PFSK-1 (cell line): ENCODE results near the gene TBC1D17.

Source experiments
- FOXP2 ChIP-seq: optimal IDR thresholded peaks from 2 replicates; pipeline ENCODE3; 2011; ENCODE audit warnings: borderline replicate concordance, control low read depth, inconsistent platforms; ENCODE audit not compliant: insufficient read depth; ENCODE audit errors: extremely low read length, extremely low read depth
- POLR2AphosphoS5 ChIP-seq: IDR thresholded peaks from 2 replicates; pipeline ENCODE4 v1.6.1; 2012; ENCODE audit warnings: low read depth, mild to moderate bottlenecking, control low read depth, low read length, moderate library complexity
- SIN3A ChIP-seq: IDR thresholded peaks from 2 replicates; pipeline ENCODE4 v1.6.1; 2012; ENCODE audit warnings: mild to moderate bottlenecking, low read length, moderate library complexity, borderline replicate concordance; ENCODE audit not compliant: insufficient read depth
- TAF1 ChIP-seq: IDR thresholded peaks from 2 replicates; pipeline ENCODE4 v1.6.1; 2012; ENCODE audit warnings: low read length, control low read depth, borderline replicate concordance; ENCODE audit not compliant: insufficient read depth
- TF ChIP-seq, protein P1 (sequence below), 2 experiments: IDR thresholded peaks; 2 replicates each; pipeline versions ENCODE4 v1.6.1 to v1.8.0; 2011 to 2012; ENCODE audit warnings: low read depth in 2 of 2, low read length in 2 of 2, control low read depth in 1 of 2, inconsistent platforms in 1 of 2, mild to moderate bottlenecking in 1 of 2, moderate library complexity in 1 of 2; ENCODE audit not compliant: insufficient read depth in 1 of 2

DNA sequence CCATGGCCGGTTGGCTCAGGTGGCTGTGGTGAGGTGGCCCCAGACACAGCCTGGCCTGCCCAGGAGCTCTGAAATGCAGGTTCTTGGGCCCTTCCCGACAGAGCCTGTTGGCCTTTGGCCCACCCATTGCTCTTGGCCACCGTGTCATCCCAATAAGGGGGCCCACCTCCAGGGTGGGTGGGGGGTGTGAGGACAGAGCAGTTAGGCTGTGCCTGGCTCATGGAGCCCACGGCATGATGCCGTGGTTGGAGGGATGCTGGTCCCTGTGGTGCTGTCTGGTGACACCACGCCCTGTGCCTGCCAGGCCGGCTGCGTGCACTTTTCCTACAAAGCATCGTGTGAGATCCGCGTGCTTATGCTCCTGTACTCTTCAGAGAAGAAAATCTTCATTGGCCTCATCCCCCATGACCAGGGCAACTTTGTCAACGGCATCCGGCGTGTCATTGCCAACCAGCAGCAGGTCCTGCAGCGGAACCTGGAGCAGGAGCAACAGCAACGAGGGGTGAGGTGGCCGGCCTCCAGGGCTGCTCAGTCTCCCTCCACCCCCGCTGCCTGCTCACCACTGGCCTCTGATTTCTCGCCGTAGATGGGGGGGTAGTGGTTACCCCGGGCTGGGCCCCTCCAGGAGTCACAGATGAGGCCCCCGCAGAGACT lies 17.7 kb upstream of the TBC1D17 start:
- TF ChIP-seq TAF1 (no peak), POLR2AphosphoS5 (no peak), SIN3A (no peak), FOXP2 (no peak)
- TF ChIP-seq, protein P1, sequence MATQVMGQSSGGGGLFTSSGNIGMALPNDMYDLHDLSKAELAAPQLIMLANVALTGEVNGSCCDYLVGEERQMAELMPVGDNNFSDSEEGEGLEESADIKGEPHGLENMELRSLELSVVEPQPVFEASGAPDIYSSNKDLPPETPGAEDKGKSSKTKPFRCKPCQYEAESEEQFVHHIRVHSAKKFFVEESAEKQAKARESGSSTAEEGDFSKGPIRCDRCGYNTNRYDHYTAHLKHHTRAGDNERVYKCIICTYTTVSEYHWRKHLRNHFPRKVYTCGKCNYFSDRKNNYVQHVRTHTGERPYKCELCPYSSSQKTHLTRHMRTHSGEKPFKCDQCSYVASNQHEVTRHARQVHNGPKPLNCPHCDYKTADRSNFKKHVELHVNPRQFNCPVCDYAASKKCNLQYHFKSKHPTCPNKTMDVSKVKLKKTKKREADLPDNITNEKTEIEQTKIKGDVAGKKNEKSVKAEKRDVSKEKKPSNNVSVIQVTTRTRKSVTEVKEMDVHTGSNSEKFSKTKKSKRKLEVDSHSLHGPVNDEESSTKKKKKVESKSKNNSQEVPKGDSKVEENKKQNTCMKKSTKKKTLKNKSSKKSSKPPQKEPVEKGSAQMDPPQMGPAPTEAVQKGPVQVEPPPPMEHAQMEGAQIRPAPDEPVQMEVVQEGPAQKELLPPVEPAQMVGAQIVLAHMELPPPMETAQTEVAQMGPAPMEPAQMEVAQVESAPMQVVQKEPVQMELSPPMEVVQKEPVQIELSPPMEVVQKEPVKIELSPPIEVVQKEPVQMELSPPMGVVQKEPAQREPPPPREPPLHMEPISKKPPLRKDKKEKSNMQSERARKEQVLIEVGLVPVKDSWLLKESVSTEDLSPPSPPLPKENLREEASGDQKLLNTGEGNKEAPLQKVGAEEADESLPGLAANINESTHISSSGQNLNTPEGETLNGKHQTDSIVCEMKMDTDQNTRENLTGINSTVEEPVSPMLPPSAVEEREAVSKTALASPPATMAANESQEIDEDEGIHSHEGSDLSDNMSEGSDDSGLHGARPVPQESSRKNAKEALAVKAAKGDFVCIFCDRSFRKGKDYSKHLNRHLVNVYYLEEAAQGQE (IDR thresholded peaks at IDR 0.05; ENCODE audit: insufficient read depth in 1 of 2, low read depth in 2 of 2, low read length in 2 of 2), result no peak
